Measurements from ENCODE around the gene JAM3. TPM values are rescaled to one million over a fixed set of nuclear protein-coding genes. Genes with fewer than 3 reads are reported as not detected.
A peak's percentile ranks its signal among the peaks of the same experiment; 100 is the strongest.

The JAM3 gene
- total RNA-seq, 4 donors from 2014 or later: 10.9 to 14.7 (median 12.1) TPM

- 3% methylated on average over 34 of the region's 54 CpGs for WGBS
- TF ChIP-seq CTCF (IDR thresholded peaks at IDR 0.05) (no peak), POLR2AphosphoS5 (IDR thresholded peaks at IDR 0.05) (no peak), EP300 (IDR thresholded peaks at IDR 0.05) (no peak), POLR2A (IDR thresholded peaks at IDR 0.05) (no peak)
- Histone ChIP-seq H3K4me1 (peaks cover 51% of the 10 kb centered on the region), H3K27me3 (peaks cover 4% of the 10 kb centered on the region), H3K4me3 (peak overlapping the region; percentile 49), H3K27ac (peak overlapping the region; percentile 17), H3K9me3 (no peaks in the 10 kb centered on the region), H3K36me3 (no peaks in the 10 kb centered on the region)
- peak in 1 of 2 donors; percentile 84 for DNase-seq (ENCODE audit: low spot score in 2 of 2)
Measured at GRCh38 chr11:134124660-134125451, 56.0 kb downstream of the JAM3 start.

- TF ChIP-seq POLR2A (IDR thresholded peaks at IDR 0.05) (no peak), CTCF (IDR thresholded peaks at IDR 0.05) (no peak), EP300 (IDR thresholded peaks at IDR 0.05) (no peak), POLR2AphosphoS5 (IDR thresholded peaks at IDR 0.05) (no peak)
- Histone ChIP-seq H3K27me3 (peaks cover 4% of the 10 kb centered on the region), H3K9me3 (no peaks in the 10 kb centered on the region), H3K27ac (peak overlapping the region; percentile 7), H3K36me3 (no peaks in the 10 kb centered on the region), H3K4me1 (peaks cover 44% of the 10 kb centered on the region), H3K4me3 (peak overlapping the region; percentile 49)
- no peak for DNase-seq (ENCODE audit: low spot score in 2 of 2)
- WGBS: 63% methylated on average over 9 of the region's 9 CpGs
Measured at GRCh38 chr11:134125507-134125906, 56.6 kb downstream of the JAM3 start.

- H3K4me1 ChIP-seq: peaks cover 36% of the 10 kb centered on the region
Measured at GRCh38 chr11:134126217-134126822, 57.4 kb downstream of the JAM3 start.

DNA sequence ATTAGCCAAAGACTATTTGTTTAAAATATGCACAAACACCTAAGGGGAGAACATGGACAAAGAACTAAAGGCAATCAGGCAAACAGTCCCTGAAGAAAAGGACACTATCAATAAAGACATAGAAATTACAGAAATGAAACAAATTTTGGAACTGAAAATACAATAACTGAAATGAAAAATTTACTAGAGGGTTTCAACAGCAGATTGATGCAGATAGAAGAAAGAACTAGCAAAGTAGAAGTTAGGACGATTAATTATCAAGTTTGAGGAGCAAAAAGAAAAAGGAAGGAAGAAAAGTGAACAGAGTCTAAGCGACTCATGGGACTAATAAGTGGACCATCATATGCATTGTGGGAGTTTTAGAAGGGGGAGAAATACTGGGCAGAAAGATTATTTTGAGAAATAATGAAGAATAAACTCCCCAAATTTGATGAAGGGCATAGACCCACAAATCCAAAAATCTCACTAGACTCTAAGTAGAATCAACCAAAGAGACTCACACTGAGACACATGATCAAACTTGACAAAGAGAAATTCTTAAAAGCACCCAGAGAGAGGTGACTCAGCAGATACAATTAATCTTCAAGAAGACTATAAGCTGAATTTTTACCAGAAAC, 62.9 kb downstream of the JAM3 start:
- DNase-seq (ENCODE audit: low spot score in 2 of 2): no peak
- Histone ChIP-seq H3K36me3 (no peaks in the 10 kb centered on the region), H3K4me3 (no peak overlapping the region), H3K27ac (no peak overlapping the region), H3K9me3 (peaks cover 9% of the 10 kb centered on the region), H3K4me1 (no peaks in the 10 kb centered on the region), H3K27me3 (no peaks in the 10 kb centered on the region)
- TF ChIP-seq POLR2A (IDR thresholded peaks at IDR 0.05): no peak
- TF ChIP-seq EP300 (IDR thresholded peaks at IDR 0.05): no peak
- no peak for TF ChIP-seq CTCF (IDR thresholded peaks at IDR 0.05)
- TF ChIP-seq POLR2AphosphoS5 (IDR thresholded peaks at IDR 0.05): no peak
- 92% methylated on average over 2 of the region's 2 CpGs for WGBS

More at GRCh38 chr11:134126217-134126822, 57.4 kb downstream of the JAM3 start:
- Histone ChIP-seq H3K4me3 (no peak overlapping the region), H3K36me3 (no peaks in the 10 kb centered on the region), H3K27me3 (peaks cover 4% of the 10 kb centered on the region), H3K9me3 (no peaks in the 10 kb centered on the region), H3K27ac (no peak overlapping the region)
- DNase-seq (ENCODE audit: low spot score in 2 of 2): no peak
- 18% methylated on average over 1 of the region's 1 CpG for WGBS
- no peak for TF ChIP-seq EP300 (IDR thresholded peaks at IDR 0.05)
- no peak for TF ChIP-seq POLR2AphosphoS5 (IDR thresholded peaks at IDR 0.05)
- TF ChIP-seq CTCF (IDR thresholded peaks at IDR 0.05): no peak
- TF ChIP-seq POLR2A (IDR thresholded peaks at IDR 0.05): no peak

- H3K9me3 ChIP-seq: peaks cover 9% of the 10 kb centered on the region
- no peaks in the 10 kb centered on the region for H3K27me3 ChIP-seq
- no peaks in the 10 kb centered on the region for H3K36me3 ChIP-seq
- TF ChIP-seq POLR2A (IDR thresholded peaks at IDR 0.05) (no peak), CTCF (IDR thresholded peaks at IDR 0.05) (no peak), POLR2AphosphoS5 (IDR thresholded peaks at IDR 0.05) (no peak), EP300 (IDR thresholded peaks at IDR 0.05) (no peak)
- no peak for DNase-seq (ENCODE audit: low spot score in 2 of 2)
- no peak overlapping the region for H3K27ac ChIP-seq
- no peaks in the 10 kb centered on the region for H3K4me1 ChIP-seq
- no peak overlapping the region for H3K4me3 ChIP-seq
Measured at GRCh38 chr11:134132808-134133207, 63.9 kb downstream of the JAM3 start.

All from suprapubic skin (tissue), 4 donors.